Measurements from ENCODE around the gene FRAS1.

The FRAS1 gene

GRCh38 chr4:78033861-78034260 is 23.3 kb upstream of the FRAS1 start:
- H3K36me3 Mint-ChIP-seq (ENCODE audit: low read depth) = no peaks in the 10 kb centered on the region
- no peak overlapping the region for H3K4me3 Mint-ChIP-seq
- H3K4me1 Mint-ChIP-seq (ENCODE audit: low read depth) = no peaks in the 10 kb centered on the region
- no peaks in the 10 kb centered on the region for H3K9me3 Mint-ChIP-seq
- H3K27me3 Mint-ChIP-seq = no peaks in the 10 kb centered on the region
- no peak overlapping the region for H3K27ac Mint-ChIP-seq
- intact Hi-C loops (cut with micrococcal nuclease) = no loop called here

DNA sequence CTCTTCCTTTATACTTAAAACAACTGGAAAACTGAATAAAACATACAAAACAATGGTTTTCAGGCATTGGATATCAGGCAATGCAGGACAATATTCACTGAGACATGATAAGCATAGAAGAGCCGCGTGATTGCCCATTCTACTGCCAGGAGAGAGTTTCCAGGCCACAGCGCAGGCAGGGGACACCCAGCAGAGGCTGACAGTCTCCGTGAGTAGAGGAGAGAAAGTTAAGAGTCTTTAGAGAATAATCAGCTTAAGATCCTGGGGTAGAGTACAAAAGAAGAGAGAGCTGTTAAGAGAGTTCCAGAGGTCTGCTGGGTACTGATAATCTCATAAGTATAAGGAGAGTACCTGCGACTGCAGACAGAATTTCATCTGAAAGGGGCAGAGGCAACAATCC is 18.4 kb upstream of the FRAS1 start:
- no peaks in the 10 kb centered on the region for H3K4me1 Mint-ChIP-seq (ENCODE audit: low read depth)
- no peaks in the 10 kb centered on the region for H3K27me3 Mint-ChIP-seq
- no peaks in the 10 kb centered on the region for H3K36me3 Mint-ChIP-seq (ENCODE audit: low read depth)
- intact Hi-C loops (cut with micrococcal nuclease) = no loop called here
- H3K4me3 Mint-ChIP-seq = no peak overlapping the region
- H3K9me3 Mint-ChIP-seq = no peaks in the 10 kb centered on the region
- H3K27ac Mint-ChIP-seq = no peak overlapping the region

DNA sequence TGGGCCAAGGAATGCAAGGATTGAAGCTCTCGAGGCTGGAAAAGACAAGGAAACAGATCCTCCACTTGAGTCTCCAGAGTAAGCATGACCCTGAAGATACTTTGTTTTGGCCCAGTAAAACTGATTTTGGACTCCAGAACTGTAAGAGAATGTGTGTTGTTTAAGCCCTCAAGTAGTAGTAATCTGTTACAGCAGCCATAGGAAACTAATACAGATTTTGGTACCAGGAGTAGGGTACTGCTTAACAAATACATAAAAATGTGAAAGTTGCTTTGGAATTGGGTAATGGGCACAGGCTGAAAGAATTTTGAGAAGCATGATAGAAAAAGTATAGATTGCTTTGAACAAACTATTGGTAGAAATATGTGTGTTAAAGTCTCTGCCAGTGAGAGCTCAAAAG is 17.4 kb upstream of the FRAS1 start:
- no peaks in the 10 kb centered on the region for H3K9me3 Mint-ChIP-seq
- H3K36me3 Mint-ChIP-seq (ENCODE audit: low read depth) = no peaks in the 10 kb centered on the region
- no peak overlapping the region for H3K4me3 Mint-ChIP-seq
- no peaks in the 10 kb centered on the region for H3K27me3 Mint-ChIP-seq
- H3K4me1 Mint-ChIP-seq (ENCODE audit: low read depth) = no peaks in the 10 kb centered on the region
- no peak overlapping the region for H3K27ac Mint-ChIP-seq
- intact Hi-C loops (cut with micrococcal nuclease) = no loop called here

DNA sequence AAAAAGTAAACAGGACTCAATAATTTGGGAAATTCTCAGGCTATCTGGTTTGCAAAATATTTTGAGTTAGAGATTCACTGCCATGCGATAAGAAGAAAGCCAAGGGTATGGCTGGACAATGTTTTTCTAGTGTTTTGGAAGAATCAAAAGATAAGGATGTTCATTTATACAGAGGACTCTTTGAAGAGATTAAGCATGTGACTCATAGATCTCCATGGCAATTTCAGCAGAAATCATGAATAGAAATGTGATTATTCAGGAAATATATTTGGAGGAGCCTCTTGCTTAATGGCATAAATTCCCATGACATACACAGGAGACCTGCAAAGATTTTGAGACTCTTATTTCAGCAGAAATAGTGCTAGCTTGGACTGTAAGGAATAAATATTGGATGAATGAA is 16.7 kb upstream of the FRAS1 start:
- Mint-ChIP-seq H3K27me3 (no peaks in the 10 kb centered on the region), H3K9me3 (no peaks in the 10 kb centered on the region), H3K27ac (no peak overlapping the region), H3K4me3 (no peak overlapping the region), H3K36me3 (ENCODE audit: low read depth) (no peaks in the 10 kb centered on the region), H3K4me1 (ENCODE audit: low read depth) (no peaks in the 10 kb centered on the region)
- intact Hi-C loops (cut with micrococcal nuclease) = no loop called here

DNA sequence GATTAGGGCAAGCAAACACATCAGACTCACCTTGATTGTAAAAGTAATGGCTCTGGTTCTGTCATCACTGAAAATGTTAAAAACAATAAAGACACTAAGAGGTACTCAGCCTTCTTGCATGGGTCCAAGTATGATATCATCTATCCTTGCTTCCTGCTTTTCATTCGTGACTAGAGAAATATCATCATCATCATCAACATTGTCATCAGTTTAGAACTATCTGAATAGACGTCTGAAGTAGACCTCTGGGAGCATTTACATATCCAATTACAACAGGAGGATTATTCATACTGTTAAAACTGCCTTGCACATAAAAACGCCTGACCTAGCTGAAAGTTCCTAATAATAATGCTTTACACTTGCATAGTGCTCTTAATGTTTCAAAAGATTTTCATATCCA is 9.8 kb upstream of the FRAS1 start:
- Mint-ChIP-seq H3K36me3 (ENCODE audit: low read depth) (no peaks in the 10 kb centered on the region), H3K27ac (no peak overlapping the region), H3K4me1 (ENCODE audit: low read depth) (no peaks in the 10 kb centered on the region), H3K9me3 (no peaks in the 10 kb centered on the region), H3K4me3 (no peak overlapping the region), H3K27me3 (peaks cover 5% of the 10 kb centered on the region)
- intact Hi-C loops (cut with micrococcal nuclease) = no loop called here

DNA sequence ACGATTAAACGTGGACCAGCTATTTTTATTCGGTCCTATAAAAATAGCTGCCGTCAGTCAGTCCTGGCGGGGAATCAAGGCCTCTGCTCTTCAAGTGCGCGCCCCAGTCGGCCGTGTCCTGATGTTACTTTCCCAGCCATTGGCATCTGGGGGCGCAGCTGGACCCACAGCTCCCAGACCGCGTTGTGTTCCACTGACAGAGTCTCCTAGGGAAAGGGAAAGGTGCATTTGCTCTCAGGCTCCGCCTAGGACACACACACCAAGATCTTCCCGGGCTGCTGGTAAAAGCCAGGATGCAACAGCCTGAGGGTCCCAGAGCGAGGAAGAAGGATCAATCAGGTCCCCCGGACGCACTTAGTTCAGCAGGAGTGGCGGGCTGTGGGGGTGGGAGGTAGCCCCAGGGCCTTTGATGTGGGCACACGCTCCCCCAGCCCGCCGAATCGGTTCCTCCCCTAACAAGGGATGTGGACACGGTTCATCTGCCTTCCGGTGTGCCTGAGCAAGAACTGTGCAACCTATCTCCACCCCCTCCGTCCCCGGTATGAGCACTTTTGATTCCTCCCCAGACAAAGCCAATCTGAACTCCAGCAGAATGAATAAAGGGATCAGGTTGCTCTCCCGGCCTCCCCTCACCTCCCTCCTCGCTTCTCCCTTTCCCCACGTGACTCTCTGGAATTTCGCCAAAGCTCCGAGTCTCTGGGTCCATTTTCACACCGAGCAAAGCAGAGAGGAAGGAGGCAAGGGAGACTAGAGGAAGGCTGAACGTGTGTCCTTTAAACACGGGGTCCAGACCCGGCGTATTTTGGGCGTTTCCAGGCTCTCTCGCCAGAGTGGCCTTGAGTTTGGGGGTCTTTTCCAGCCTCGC is 626 bp upstream of the FRAS1 start:
- Mint-ChIP-seq H3K27me3 (peaks cover 68% of the 10 kb centered on the region), H3K4me1 (ENCODE audit: low read depth) (peaks cover 27% of the 10 kb centered on the region), H3K9me3 (no peaks in the 10 kb centered on the region), H3K27ac (no peak overlapping the region), H3K4me3 (peak overlapping the region; percentile 68), H3K36me3 (ENCODE audit: low read depth) (no peaks in the 10 kb centered on the region)
- intact Hi-C loops (cut with micrococcal nuclease) = no loop called here

GRCh38 chr4:78057600-78058550 is 752 bp downstream of the FRAS1 start:
- no peaks in the 10 kb centered on the region for H3K9me3 Mint-ChIP-seq
- H3K27me3 Mint-ChIP-seq = peaks cover 74% of the 10 kb centered on the region
- intact Hi-C loops (cut with micrococcal nuclease) = no loop called here
- peaks cover 27% of the 10 kb centered on the region for H3K4me1 Mint-ChIP-seq (ENCODE audit: low read depth)
- H3K4me3 Mint-ChIP-seq = peak overlapping the region; percentile 69
- no peak overlapping the region for H3K27ac Mint-ChIP-seq
- H3K36me3 Mint-ChIP-seq (ENCODE audit: low read depth) = no peaks in the 10 kb centered on the region

- Mint-ChIP-seq H3K27me3 (peaks cover 74% of the 10 kb centered on the region), H3K9me3 (no peaks in the 10 kb centered on the region), H3K4me1 (ENCODE audit: low read depth) (peaks cover 27% of the 10 kb centered on the region), H3K27ac (no peak overlapping the region), H3K36me3 (ENCODE audit: low read depth) (no peaks in the 10 kb centered on the region), H3K4me3 (peak overlapping the region; percentile 69)
- intact Hi-C loops (cut with micrococcal nuclease) = no loop called here
Measured at GRCh38 chr4:78058591-78059523, 1.7 kb downstream of the FRAS1 start.

- peaks cover 27% of the 10 kb centered on the region for H3K4me1 Mint-ChIP-seq (ENCODE audit: low read depth)
- peaks cover 74% of the 10 kb centered on the region for H3K27me3 Mint-ChIP-seq
- intact Hi-C loops (cut with micrococcal nuclease) = no loop called here
- H3K4me3 Mint-ChIP-seq = peak overlapping the region; percentile 26
- no peaks in the 10 kb centered on the region for H3K36me3 Mint-ChIP-seq (ENCODE audit: low read depth)
- no peak overlapping the region for H3K27ac Mint-ChIP-seq
- H3K9me3 Mint-ChIP-seq = no peaks in the 10 kb centered on the region
Measured at GRCh38 chr4:78059524-78059889, 2.4 kb downstream of the FRAS1 start.

DNA sequence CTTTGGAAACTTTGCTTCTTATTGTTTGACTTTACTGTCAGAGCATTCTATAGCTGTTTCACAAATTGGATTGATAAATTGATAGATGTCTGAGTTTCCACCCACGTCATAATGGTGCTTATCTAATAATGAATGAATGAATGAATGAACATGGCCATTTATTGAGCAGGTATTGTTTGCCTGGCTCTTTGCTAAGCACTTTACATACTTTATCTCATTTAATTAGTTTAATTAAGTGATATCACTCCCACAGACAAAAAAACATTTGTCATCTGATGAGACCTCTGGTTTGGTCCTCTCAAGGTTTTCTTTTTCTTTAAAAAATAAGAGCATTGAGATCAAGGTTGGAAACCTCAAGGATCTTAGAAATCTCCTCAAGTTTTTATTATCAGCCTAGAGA is 2.8 kb downstream of the FRAS1 start:
- H3K4me3 Mint-ChIP-seq = no peak overlapping the region
- no peaks in the 10 kb centered on the region for H3K9me3 Mint-ChIP-seq
- H3K36me3 Mint-ChIP-seq (ENCODE audit: low read depth) = no peaks in the 10 kb centered on the region
- no peak overlapping the region for H3K27ac Mint-ChIP-seq
- peaks cover 27% of the 10 kb centered on the region for H3K4me1 Mint-ChIP-seq (ENCODE audit: low read depth)
- intact Hi-C loops (cut with micrococcal nuclease) = loop anchor here (10.0 kb wide), 1 partner anchor 455 kb away; no protein-coding TSS in a partner anchor
- H3K27me3 Mint-ChIP-seq = peaks cover 70% of the 10 kb centered on the region

DNA sequence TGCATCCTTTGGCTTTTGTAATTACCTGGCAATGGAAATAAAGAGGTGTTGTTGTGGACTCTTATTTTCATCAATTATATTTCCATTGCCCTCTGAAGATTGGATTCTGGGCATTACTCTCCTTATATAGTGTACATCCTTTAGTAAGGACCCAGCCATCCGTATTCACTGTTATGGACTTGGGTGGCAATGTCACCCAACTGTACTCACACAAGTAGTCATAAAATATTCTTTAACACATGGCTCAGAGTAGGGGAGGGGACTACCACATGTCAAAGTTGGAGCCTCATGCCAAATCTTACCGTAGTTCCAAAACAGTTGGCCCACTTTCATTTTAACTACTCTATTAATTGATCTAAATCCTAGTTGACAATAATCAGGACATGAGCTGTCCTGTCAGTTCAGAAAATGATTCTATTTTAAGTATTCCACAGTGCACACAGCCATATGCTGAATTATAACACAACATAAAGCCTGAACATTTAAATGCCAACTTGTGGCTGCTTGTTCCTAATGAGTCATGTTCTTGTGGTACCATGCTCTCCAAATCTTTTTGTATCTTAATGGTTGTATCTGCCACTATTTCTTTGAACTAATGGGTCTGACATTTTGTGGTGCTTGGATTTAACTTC is 4.9 kb downstream of the FRAS1 start:
- Mint-ChIP-seq H3K9me3 (no peaks in the 10 kb centered on the region), H3K27ac (no peak overlapping the region), H3K4me1 (ENCODE audit: low read depth) (peaks cover 19% of the 10 kb centered on the region), H3K36me3 (ENCODE audit: low read depth) (no peaks in the 10 kb centered on the region), H3K27me3 (peaks cover 51% of the 10 kb centered on the region), H3K4me3 (no peak overlapping the region)
- intact Hi-C loops (cut with micrococcal nuclease) = loop anchor here (10.0 kb wide), 1 partner anchor 453 kb away; no protein-coding TSS in a partner anchor

DNA sequence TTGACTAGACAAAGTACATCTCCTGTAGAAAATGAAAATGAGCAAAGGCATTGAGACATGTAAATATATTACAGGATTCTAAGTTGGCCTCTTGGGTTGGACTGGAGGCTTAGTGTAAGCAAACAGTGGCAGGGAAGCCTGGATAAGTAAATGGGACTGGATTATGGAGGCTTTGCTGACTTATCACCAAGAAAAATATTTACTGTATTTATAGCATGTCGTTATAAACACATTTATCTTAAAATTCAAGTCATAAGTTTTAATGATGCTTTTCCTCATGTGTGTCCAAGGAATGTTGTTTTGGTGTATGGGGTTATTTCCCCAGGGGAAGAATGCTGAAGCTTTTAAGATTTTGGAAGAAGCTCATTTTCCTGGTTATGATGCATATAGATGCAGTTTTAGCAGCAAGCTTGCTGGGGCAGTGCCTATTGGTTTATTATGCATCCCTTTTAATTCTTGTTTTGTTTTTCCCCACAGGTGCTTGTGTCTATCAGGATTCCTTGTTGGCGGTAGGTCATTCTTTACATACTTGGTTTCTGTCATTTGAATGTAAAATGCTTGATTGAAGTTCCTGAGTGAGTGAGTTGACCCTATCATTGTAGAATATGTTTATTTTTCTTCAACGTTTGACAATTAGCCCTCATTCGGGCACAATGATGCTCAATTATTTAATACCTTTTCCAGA is 8.5 kb downstream of the FRAS1 start:
- Mint-ChIP-seq H3K9me3 (no peaks in the 10 kb centered on the region), H3K27me3 (peaks cover 25% of the 10 kb centered on the region), H3K36me3 (ENCODE audit: low read depth) (no peaks in the 10 kb centered on the region), H3K4me3 (no peak overlapping the region), H3K27ac (no peak overlapping the region), H3K4me1 (ENCODE audit: low read depth) (no peaks in the 10 kb centered on the region)
- intact Hi-C loops (cut with micrococcal nuclease) = loop anchor here (10.0 kb wide), 1 partner anchor 449 kb away; no protein-coding TSS in a partner anchor

Measured in dendritic cell treated with granulocyte-macrophage colony-stimulating factor and Interleukin-4, amounts not matched to agents 40 ng/mL and 50 ng/mL, for 4 days (primary cell).